ENCODE data around the gene STAT5A.

The STAT5A gene

GRCh38 chr17:42270170-42270535, 18.1 kb upstream of the STAT5A start:
- DNase-seq = no peak

- DNase-seq = no peak
These were observed 17.7 kb upstream of the STAT5A start for GRCh38 chr17:42270596-42270995.

- no peak for DNase-seq
These were observed 17.1 kb upstream of the STAT5A start for GRCh38 chr17:42271006-42271778.

GRCh38 chr17:42271779-42272035, 16.6 kb upstream of the STAT5A start:
- DNase-seq = no peak

- no peak for DNase-seq
These were observed 16.0 kb upstream of the STAT5A start for GRCh38 chr17:42272162-42272907.

- DNase-seq = no peak
These were observed 14.6 kb upstream of the STAT5A start for GRCh38 chr17:42273474-42274252.

- DNase-seq = no peak
These were observed 14.1 kb upstream of the STAT5A start for GRCh38 chr17:42274253-42274542.

- DNase-seq = no peak
These were observed 13.3 kb upstream of the STAT5A start for GRCh38 chr17:42274812-42275526.

- DNase-seq = peak; percentile 29
These were observed 12.6 kb upstream of the STAT5A start for GRCh38 chr17:42275527-42276358.

GRCh38 chr17:42276359-42276608, 12.0 kb upstream of the STAT5A start, which contains the start of gene STAT5B:
STAT5B (minus strand) TSS chr17:42276391; CDS start chr17:42232127, 44,264 bp downstream.
- peak; percentile 56 for DNase-seq

- DNase-seq = no peak
These were observed 11.5 kb upstream of the STAT5A start for GRCh38 chr17:42276609-42277341.

GRCh38 chr17:42277342-42277712, 11.0 kb upstream of the STAT5A start:
- DNase-seq = no peak

GRCh38 chr17:42279776-42280630, 8.3 kb upstream of the STAT5A start:
- DNase-seq = no peak

GRCh38 chr17:42281571-42282096, 6.7 kb upstream of the STAT5A start:
- no peak for DNase-seq

GRCh38 chr17:42282478-42283080, 5.7 kb upstream of the STAT5A start:
- no peak for DNase-seq

- no peak for DNase-seq
These were observed 4.9 kb upstream of the STAT5A start for GRCh38 chr17:42283241-42284023.

GRCh38 chr17:42284024-42284369, 4.3 kb upstream of the STAT5A start:
- DNase-seq = no peak

GRCh38 chr17:42284566-42284965, 3.7 kb upstream of the STAT5A start:
- DNase-seq = no peak

- no peak for DNase-seq
These were observed 2.8 kb upstream of the STAT5A start for GRCh38 chr17:42285346-42286050.
